Thoracic aorta (tissue), 2 donors: ENCODE measurements around the gene PRRC1. TPM values are rescaled to one million over a fixed set of nuclear protein-coding genes. Genes with fewer than 3 reads are reported as not detected.

Experiments
- ATAC-seq: fragments of 150-250 bp; one replicate; pipeline ENCODE4 v1.8.0; 2017; ENCODE audit warnings: low read depth; ENCODE audit not compliant: insufficient number of reproducible peaks, low FRiP score
- DNase-seq: peaks from one replicate; pipeline ENCODE4 v3.0.0-alpha.2; 2020; ENCODE audit warnings: low spot score
- H3K27ac ChIP-seq, 2 donors: fragments of 200-600 bp; sonication (generic); 1 replicate in 1 of 2; 2 replicates in 1 of 2; pipeline ENCODE4 v1.5.1; 2016; ENCODE audit warnings: mild to moderate bottlenecking in 2 of 2, moderate library complexity in 2 of 2
- H3K27me3 ChIP-seq: fragments of 200-600 bp; sonication (generic); replicated peaks from 2 replicates; pipeline ENCODE4 v1.6.0; 2016; ENCODE audit warnings: mild to moderate bottlenecking; ENCODE audit not compliant: insufficient read depth
- H3K36me3 ChIP-seq: fragments of 200-600 bp; sonication (generic); one replicate; pipeline ENCODE4 v1.5.1; 2016
- H3K4me1 ChIP-seq, 2 donors: fragments of 200-600 bp; sonication (generic); 1 replicate in 1 of 2; 2 replicates in 1 of 2; pipeline versions ENCODE4 v1.5.1 to v1.6.0; 2016; ENCODE audit warnings: low read depth in 2 of 2, mild to moderate bottlenecking in 1 of 2; ENCODE audit not compliant: control insufficient read depth in 1 of 2
- H3K4me3 ChIP-seq: fragments of 200-600 bp; sonication (generic); 2 replicates; pipeline ENCODE4 v1.5.1; 2016; ENCODE audit warnings: mild to moderate bottlenecking
- H3K9me3 ChIP-seq: fragments of 200-600 bp; sonication (generic); 2 replicates; pipeline ENCODE4 v1.5.1; 2016
- total RNA-seq, 2 donors: library from RNA; depleted of rRNA; stranded (reverse); fragments of >200 nt; gene quantifications; one replicate each; pipeline versions ENCODE4 v1.1.0 to v1.2.3, GENCODE V29; 2016
- TF ChIP-seq, protein P1 (sequence below): fragments of 200-600 bp; sonication (generic); IDR thresholded peaks from one replicate; pipeline ENCODE4 v1.5.1; 2019; ENCODE audit warnings: antibody characterized with exemption

PRRC1 gene
- total RNA-seq, 2 donors from 2014 or later: 28.7 to 41.6 TPM

DNA sequence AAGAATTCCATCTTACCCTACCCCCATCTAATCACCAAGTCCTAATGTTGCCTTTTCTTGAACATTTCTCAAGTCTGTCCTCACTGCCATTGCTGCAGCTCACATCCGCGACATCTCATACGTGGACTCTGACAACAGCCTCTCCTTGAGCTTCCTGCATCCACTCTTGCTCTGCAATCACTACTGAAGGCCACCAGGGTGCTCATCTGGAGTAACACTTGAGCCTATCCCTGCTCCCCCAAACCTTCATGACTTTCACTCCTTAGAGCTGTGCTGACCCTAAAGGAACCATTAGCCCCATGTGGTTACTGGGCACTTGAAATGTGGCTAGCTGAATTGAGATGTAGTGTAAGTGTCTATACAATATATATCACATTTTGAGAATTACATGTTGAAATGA, 85.0 kb downstream of the PRRC1 start:
- Histone ChIP-seq H3K27me3 (no peaks in the 10 kb centered on the region), H3K4me1 (no peaks in the 10 kb centered on the region), H3K4me3 (no peak overlapping the region), H3K27ac (no peak overlapping the region), H3K36me3 (no peaks in the 10 kb centered on the region), H3K9me3 (no peaks in the 10 kb centered on the region)
- ATAC-seq (no peak), DNase-seq (no peak)
- TF ChIP-seq, protein P1, sequence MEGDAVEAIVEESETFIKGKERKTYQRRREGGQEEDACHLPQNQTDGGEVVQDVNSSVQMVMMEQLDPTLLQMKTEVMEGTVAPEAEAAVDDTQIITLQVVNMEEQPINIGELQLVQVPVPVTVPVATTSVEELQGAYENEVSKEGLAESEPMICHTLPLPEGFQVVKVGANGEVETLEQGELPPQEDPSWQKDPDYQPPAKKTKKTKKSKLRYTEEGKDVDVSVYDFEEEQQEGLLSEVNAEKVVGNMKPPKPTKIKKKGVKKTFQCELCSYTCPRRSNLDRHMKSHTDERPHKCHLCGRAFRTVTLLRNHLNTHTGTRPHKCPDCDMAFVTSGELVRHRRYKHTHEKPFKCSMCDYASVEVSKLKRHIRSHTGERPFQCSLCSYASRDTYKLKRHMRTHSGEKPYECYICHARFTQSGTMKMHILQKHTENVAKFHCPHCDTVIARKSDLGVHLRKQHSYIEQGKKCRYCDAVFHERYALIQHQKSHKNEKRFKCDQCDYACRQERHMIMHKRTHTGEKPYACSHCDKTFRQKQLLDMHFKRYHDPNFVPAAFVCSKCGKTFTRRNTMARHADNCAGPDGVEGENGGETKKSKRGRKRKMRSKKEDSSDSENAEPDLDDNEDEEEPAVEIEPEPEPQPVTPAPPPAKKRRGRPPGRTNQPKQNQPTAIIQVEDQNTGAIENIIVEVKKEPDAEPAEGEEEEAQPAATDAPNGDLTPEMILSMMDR: no peak

DNA sequence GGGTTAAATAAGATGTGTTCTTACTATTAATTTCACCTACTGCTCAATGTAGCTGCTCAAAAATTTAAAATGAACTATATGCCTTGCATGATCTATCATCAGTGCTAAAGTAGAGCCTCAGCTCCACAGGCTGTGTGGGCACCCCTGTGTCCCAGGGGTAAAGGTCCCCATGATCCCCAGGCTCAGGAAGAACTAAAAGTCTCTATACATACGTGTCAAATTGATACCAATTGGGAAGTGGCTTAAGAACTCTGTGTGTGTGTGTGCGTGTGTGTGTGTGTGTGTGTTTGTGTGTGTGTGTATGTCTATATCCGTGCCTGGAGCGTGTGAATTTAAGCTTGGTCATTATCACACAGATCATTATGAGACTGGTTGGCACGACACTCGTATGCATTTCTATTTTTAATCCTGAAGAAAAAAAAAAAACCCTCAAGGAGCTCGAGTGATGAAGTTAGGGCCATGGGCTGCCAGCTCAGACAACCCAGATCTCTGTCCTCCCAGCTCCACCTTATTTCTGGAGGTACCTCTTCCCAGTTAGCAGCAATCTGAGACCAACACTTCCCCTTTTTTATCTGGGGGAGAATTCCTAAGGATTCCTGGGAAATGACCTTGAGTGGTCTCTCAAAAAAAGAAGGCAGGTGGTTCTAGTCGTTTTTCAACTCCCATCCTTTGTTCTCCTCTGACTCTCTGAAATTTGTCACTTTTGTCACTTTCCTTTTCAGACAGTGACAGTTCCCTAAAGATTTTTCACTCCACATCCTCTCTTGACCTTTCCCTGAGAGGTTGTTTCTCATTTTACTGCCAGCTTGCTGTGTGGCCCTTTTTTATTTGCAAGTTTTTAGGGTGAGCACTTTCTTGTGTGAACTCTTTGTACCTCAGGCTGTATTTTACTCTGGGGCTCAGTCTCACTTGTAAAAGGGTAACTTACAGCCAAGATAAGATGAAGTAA, 85.7 kb downstream of the PRRC1 start:
- Histone ChIP-seq H3K9me3 (no peaks in the 10 kb centered on the region), H3K4me1 (no peaks in the 10 kb centered on the region), H3K27ac (no peak overlapping the region), H3K36me3 (no peaks in the 10 kb centered on the region), H3K27me3 (no peaks in the 10 kb centered on the region), H3K4me3 (no peak overlapping the region)
- TF ChIP-seq, protein P1: no peak
- ATAC-seq (no peak), DNase-seq (no peak)

Other genes with a start within 250 kb of the PRRC1 start
- gene MEGF10, start 226.8 kb upstream of the PRRC1 start, total RNA-seq: under 1 TPM; under 0.01 to 0.21 TPM
- gene CTXN3, start 131.4 kb downstream of the PRRC1 start, total RNA-seq: not detected
- gene CCDC192, start 185.8 kb downstream of the PRRC1 start, total RNA-seq: not detected